GM19099 (cell line): Measurements from ENCODE around the gene KRTAP4-12.
"Not testable (repeated sequence)": the region's sequence is repeated elsewhere in the genome, so short reads cannot be mapped to it uniquely, and the experiment has no call there.

Experiments
- POLR2A ChIP-seq: IDR thresholded peaks from 3 replicates; pipeline ENCODE4 v1.6.1; 2011; ENCODE audit warnings: low read depth; ENCODE audit not compliant: insufficient read length; ENCODE audit errors: extremely low read depth

Gene KRTAP4-12

DNA sequence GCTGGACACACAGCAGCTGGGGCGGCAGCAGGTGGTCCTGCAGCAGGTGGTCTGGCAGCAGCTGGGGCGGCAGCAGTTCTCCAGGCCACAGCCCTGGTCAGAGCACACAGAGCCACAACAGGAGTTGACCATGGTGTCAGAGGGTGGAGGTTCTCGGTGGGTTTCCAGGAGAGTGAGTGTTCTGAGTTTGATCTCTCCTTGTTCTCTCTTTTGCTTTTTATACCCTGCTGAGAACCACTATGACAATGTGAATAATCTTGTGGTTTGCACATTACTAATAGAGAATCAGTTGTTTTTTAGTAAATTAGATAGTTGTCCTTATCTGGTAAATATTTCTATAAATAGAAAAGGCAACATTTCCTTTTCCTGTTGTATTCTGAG, at the start of gene KRTAP4-12:
Gene KRTAP4-12, minus strand, starts transcription at position 192 of the 381 bp plus-strand sequence. Its CDS starts 60 bp downstream, at position 132.
- not testable (repeated sequence) for TF ChIP-seq POLR2A

DNA sequence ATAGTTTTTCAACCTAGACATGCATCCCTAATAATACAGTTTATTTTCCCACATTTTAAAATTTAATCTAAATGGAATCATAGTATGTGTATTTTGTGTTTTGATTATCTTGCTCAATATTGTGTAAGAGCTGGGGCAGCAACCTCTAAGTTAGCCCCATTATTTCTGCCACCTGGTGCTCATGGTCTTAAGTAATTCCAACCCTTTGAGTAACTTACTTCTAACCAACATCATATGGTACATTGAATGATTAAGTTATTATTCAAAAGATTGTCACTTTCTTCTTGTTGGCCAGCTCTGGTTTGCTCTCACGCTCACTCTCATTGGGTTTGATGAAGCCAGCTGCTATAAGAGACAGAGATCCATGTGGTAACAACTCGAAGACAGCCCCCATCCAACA, 47.9 kb upstream of the KRTAP4-12 start:
- no peak for TF ChIP-seq POLR2A

DNA sequence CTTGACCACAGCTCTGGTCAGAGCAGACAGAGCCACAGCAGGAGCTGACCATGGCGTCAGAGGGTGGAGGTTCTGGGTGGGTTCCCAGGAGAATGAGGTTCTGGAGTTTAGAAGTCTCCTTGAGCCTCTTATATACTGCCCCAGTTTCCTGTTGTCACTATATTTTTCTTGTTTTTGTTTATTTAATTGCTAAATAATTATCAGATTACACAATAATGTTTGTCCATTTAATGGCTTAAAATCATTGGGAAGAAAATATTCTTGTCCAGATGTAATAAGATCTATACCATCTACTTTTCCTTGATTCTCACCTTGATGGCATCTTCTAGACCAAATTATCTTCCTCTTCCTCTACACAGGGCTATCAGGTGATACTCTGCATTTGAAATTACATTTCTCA, 44.1 kb upstream of the KRTAP4-12 start, which contains the start of gene KRTAP4-3:
Gene KRTAP4-3, minus strand, starts transcription at position 101 of the 400 bp plus-strand sequence. Its CDS starts 49 bp downstream, at position 52.
- no peak for TF ChIP-seq POLR2A

DNA sequence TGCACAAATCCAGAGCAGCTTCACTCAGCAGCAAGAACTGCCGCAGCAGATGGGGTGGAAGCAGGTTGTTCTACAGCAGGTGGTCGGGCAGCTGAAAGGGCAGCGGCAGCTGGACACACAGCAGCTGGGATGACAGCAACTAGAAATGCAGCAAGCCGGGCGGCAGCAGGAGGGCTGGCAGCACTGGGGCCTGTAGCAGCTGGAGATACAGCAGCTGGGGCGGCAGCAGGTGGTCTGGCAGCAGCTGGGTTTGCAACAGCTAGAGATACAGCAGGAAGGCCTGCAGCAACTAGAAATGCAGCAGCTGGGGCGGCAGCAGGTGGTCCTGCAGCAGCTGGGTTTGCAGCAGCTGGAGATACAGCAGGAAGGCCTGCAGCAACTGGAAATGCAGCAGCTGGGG, 43.6 kb upstream of the KRTAP4-12 start:
- no peak for TF ChIP-seq POLR2A

DNA sequence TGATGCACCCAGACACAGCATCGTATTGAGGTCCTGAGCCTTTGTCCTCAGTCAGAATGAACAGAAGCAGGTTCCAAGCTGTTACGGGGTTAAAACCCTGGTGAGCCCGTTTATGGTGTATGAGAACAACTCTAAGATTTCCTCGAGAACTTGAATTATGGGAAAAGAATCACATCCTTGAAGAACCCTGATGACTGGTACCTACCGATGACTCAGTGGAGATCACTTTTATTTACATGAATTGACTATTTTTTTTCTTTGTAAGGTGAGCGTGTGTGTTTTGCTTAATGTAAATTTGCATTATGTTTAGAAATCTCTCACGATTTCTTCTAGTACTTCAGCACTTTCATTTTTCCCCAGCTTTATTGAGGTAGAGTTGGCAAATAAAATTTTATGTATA, 39.8 kb upstream of the KRTAP4-12 start:
- TF ChIP-seq POLR2A, result no peak

DNA sequence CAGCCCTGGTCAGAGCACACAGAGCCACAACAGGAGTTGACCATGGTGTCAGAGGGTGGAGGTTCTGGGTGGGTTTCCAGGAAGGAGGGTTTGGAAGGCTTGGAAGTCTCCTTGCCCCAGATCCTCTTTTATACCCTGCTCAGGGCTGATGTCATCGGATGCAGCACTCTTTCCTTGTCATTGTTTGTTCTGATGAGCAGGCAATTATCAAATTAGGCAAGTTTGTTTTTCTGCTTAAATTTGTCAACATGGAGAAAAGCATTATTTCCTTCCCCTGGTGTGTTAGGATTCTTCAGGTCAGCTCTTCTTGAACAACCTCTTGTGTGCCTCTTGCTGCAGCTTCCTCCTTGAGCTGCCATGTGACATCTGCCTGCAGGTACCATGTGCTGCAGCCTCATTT, 36.7 kb upstream of the KRTAP4-12 start, which contains the start of gene KRTAP4-4:
Gene KRTAP4-4, minus strand, starts transcription at position 101 of the 400 bp plus-strand sequence. Its CDS starts 57 bp downstream, at position 44.
- no peak for TF ChIP-seq POLR2A

DNA sequence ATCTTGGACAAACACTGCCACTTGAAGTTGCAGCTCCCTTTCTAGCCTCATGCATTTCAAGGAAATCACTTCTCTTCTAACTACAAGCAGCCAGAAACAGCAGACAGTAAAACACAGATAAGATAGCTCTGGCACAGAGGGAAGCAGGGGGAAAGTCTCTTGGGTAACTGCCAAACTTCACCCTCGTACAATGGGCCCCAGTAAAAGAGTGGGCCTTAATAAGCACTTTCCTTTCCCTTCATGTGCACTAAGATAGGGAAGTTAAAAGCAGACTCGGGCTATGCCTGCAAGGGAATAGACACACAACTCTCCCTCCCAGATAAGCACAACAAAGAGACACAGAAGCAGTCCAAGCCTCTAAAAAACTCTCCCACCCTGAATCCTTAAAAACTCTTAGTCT, 29.9 kb upstream of the KRTAP4-12 start:
- no peak for TF ChIP-seq POLR2A

DNA sequence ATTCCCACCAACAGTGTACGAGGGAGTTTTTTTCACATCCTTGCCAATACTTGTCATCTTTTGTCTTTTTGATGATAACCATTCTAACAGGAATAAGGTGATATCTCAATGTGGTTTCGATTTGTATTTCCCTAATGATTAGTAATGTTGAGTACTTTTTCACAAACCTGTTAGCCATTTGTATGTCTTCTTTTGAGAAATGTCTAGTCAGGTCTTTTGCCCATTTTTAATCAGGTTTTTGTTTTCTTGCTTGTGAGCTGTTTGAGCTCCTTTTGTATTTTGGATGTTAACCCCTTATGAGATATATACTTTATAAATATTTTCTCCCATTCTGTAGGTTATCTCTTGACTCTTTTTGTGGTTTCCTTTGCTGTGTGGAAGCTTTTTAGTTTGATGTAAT, 27.5 kb upstream of the KRTAP4-12 start:
- TF ChIP-seq POLR2A, result no peak

DNA sequence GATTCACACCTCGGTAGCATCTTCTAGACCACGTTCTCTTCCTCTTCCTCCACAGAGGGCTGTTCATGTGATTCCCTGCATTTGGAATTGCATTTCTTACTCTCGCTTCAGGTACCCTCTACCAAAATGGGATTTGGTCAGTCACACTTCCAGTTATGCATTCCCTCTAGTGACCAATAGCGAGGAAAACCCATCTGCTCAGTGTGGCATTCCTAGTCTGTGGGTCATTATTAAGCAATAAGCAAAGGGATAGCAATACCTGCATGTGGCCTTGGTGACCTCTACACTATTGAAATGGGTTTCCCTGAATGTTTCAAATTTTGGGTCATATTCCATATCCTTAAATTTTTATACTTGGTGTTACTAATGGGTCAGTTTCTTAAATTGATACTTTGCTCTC, 26.0 kb upstream of the KRTAP4-12 start:
- no peak for TF ChIP-seq POLR2A

DNA sequence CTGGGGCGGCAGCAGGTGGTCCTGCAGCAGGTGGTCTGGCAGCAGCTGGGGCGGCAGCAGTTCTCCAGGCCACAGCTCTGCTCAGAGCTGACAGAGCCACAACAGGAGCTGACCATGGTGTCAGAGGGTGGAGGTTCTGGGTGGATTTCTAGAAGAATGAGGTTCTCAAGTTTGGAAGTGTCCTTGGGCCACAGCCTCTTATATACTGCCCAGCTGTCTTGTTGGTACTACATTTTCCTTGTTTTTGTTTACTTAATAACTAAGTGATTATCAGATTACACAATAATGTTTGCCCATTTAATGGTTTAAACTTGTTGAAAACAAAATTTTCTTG, 25.6 kb upstream of the KRTAP4-12 start, which contains the start of gene KRTAP4-5:
Gene KRTAP4-5, minus strand, starts transcription at position 174 of the 334 bp plus-strand sequence. Its CDS starts 58 bp downstream, at position 116.
- TF ChIP-seq POLR2A, result no peak

DNA sequence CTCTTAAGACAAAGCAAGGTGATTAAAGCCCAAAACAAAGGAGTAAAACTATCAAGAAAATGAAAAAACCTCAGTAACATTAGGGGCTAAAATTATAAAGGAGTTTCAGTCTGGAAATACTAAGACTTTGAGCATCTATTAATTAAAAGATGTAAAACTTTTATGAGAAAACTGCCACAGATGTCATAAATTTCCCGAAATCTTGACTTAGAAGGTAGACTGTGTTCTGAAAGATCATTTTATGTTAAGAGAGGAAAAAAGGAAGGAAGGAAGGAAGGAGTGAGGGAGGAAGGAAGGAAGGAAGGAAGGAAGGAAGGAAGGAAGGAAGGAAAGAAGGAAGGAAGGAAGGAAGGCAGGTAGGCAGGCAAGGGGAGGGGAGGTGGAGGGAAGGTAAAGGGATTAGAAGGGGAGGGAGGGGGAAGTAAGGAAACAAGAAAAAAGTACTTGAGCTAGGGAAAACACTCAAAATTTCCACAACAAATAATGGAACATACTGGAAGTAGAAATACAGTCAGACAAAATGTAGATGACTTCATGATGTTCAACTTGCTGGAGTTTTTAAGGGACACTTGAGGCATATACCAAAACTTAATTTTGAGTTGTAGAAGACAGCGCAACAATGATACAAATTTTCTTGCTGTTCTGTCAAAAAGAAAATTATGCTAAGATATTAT, 23.7 kb upstream of the KRTAP4-12 start:
- TF ChIP-seq POLR2A, result no peak

DNA sequence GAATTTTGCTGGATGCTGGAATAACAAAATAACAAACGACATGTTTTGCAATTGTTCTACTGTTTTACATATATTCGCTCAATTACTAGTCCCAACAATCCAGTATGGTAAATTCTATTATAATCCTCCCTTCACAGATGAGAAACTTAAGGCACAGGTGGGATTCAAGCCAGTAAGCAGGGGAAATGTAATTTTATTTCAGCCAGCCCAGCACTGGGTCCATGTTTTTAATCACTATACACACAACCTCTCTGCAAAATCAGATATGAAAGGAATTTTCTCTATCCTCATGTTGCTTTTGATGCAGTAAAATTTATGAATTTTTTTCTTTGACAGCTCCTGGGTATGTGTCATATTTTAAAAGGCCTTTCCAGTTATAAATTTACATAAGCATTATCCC, 21.3 kb upstream of the KRTAP4-12 start:
- no peak for TF ChIP-seq POLR2A

DNA sequence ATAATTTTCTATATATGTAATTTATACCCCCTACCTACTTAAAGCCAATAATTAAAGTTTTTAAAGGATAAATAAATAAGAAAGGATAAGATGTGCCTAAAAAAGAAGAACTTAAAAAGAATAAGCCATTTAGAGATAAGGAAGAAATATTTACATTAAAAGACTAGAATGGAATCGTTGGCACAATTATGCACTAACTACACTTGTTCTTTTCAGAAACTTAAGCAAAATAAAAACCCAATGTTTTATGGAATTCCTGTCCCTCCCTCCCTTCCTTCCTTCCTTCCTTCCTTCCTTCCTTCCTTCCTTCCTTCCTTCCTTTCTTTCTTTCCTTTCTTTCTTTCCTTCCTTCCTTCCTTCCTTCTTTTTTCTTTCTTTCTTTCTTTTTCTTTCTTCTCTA, 20.9 kb upstream of the KRTAP4-12 start:
- TF ChIP-seq POLR2A, result no peak

DNA sequence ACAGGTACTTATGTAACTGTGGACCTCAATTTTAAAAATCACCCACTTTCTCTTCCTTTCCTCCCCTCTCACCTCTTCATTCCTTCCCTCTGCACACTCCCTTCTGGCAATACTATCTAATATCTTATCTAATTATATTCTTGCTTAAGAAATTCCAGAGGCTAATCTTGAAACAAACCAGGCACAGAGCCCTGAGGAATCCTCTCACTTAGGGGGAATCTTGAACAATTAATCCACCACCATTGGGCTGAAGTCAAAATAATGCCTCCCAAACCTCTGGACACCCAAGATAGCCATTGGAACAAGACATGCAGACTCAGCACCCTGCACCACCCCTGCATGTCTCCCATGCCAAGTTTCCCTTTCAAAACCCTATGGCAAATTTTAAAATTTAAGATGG, 17.4 kb upstream of the KRTAP4-12 start:
- TF ChIP-seq POLR2A, result no peak

DNA sequence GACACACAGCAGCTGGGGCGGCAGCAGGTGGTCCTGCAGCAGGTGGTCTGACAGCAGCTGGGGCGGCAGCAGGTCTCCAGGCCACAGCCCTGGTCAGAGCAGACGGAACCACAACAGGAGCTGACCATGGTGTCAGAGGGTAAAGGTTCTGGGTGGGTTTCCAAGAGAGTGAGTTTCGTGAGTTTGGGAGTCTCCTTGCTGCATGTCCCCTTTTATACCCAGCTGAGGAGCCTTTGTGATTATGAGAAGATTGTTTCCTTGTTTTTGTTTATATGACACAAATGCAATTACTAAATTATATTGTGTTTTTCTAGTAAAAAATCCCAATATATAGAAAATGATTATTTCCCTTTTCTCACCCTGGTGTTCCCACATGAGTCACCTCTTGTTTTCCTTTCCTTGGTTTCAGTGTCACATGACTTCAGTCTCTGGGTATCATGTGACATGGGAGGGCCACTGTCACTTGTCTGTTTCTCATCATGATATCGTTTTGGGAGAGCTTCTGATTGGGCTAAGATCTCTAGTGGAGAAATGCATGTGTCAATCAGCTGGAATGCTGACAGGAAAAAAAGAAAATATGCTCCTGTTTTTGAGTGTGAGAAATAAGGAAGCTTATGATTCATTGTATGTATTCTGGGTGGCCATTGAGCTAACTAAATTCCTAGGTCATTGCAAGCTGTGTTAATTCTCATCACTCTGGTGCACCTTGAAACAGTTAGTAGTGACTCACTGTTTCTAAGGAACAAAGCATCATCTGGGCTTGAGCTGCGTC, 16.6 kb upstream of the KRTAP4-12 start, which contains the start of gene KRTAP4-6:
Gene KRTAP4-6, minus strand, starts transcription at position 185 of the 772 bp plus-strand sequence. Its CDS starts 57 bp downstream, at position 128.
- no peak for TF ChIP-seq POLR2A
